Cardiac fibroblast (primary cell): ENCODE results near the gene IL24.

ENCODE experiments used
- DNase-seq, 2 donors: peaks; one replicate each; pipeline versions ENCODE4 v3.0.0 to v3.0.0-alpha.2; 2010; ENCODE audit warnings: low read depth in 2 of 2
- H3K4me3 ChIP-seq, 2 donors: replicated peaks in 1 of 2; 1 replicate in 1 of 2; 2 replicates in 1 of 2; pipeline ENCODE4 v1.5.1; 2011; ENCODE audit warnings: low read depth in 2 of 2, low read length in 2 of 2, mild to moderate bottlenecking in 2 of 2, moderate library complexity in 1 of 2
- CTCF ChIP-seq: IDR thresholded peaks from one replicate; pipeline ENCODE4 v1.5.1; 2011; ENCODE audit warnings: low read depth, mild to moderate bottlenecking, low read length, inconsistent platforms

IL24 gene

GRCh38 chr1:206908038-206908437, 10.8 kb downstream of the IL24 start:
- TF ChIP-seq CTCF, result no peak
- H3K4me3 ChIP-seq, result no peak overlapping the region
- DNase-seq, result no peak

GRCh38 chr1:206909161-206909882, 12.1 kb downstream of the IL24 start:
- no peak for TF ChIP-seq CTCF
- DNase-seq, result peak in 1 of 2 donors; percentile 55
- H3K4me3 ChIP-seq, result peak overlapping the region; percentile 45 to 50

GRCh38 chr1:206909883-206910318, 12.7 kb downstream of the IL24 start:
- peak overlapping the region; percentile 45 to 50 for H3K4me3 ChIP-seq
- no peak for TF ChIP-seq CTCF
- DNase-seq, result peak in 1 of 2 donors; percentile 13

DNA sequence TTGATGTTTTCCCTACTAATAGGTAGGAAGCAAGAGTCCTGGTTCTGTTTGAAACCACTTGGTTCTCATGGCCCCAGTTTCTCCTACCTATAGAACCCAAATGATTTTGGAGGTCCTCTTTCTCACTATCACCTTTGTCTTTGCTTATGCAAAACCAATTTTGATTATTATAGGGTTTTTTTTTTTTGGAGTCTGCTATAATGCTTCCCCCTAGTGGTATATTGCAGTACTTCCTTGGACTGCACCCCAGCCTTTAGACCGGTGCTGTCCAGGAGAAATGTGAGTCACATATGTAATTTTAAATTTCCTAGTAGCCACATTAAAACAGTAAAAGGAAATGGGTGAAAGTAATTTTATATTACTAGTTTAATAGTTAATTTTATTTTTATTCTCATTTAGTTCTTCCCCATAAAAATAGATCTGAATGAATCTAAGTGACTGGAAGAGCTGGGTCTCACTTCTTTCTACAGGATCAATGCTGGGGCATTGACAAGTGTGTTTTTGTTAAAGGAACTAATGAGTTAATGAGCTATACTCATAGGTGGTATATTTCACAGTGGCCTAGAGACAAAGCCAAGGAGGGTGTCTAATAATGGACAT, 13.9 kb downstream of the IL24 start:
- peak; percentile 84 to 85 for DNase-seq
- peak; percentile 71 for TF ChIP-seq CTCF
- H3K4me3 ChIP-seq, result no peak overlapping the region

DNA sequence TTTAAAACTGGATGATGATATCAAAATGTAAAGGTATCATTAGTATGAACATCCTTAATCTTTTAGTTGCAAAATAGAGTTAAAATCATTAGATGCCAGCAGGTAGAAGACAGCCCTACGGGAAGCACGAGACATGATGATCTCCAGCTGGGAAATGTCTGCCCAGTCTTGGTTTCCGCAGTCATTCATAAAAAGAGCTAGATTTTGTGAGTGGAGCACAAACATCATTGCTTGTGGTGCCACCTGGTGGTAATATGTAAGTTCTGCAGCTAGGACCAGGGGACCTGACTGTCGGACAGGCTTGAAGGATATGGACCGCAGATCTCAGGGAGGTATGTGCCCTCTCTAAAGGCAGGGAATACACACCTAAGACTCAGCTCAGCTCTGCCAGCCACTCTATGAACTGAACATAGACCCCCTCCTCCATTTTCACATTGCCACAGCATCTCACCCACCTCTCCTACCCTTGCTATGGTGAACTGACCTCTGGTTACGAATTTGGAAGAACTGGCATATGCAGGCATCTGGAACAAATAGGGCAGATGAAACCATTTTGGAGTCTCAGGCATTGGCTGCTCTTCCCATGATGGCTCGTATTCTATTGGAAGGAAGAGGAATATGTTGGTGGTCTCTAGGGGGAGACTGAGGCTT, 15.3 kb downstream of the IL24 start:
- DNase-seq, result peak; percentile 86
- H3K4me3 ChIP-seq, result no peak overlapping the region
- peak; percentile 59 for TF ChIP-seq CTCF

GRCh38 chr1:206913766-206914537, 16.7 kb downstream of the IL24 start:
- H3K4me3 ChIP-seq, result no peak overlapping the region
- TF ChIP-seq CTCF, result no peak
- no peak for DNase-seq
